GM18858 (cell line): Measurements from ENCODE around the gene FKBP11.
A peak's percentile ranks its signal among the peaks of the same experiment; 100 is the strongest.

Experiments used
- ATAC-seq: cut with Tn5 transposase; IDR thresholded peaks from one replicate; pipeline ENCODE4 v1.9.1; 2021; ENCODE audit not compliant: unreplicated experiment

Gene FKBP11

GRCh38 chr12:48925304-48926011, at the start of gene FKBP11:
FKBP11 (minus strand) TSS chr12:48925492; CDS start chr12:48925428, 64 bp downstream.
- no peak for ATAC-seq

- ATAC-seq = no peak
These were observed 48.8 kb upstream of the FKBP11 start for GRCh38 chr12:48973941-48974673.

DNA sequence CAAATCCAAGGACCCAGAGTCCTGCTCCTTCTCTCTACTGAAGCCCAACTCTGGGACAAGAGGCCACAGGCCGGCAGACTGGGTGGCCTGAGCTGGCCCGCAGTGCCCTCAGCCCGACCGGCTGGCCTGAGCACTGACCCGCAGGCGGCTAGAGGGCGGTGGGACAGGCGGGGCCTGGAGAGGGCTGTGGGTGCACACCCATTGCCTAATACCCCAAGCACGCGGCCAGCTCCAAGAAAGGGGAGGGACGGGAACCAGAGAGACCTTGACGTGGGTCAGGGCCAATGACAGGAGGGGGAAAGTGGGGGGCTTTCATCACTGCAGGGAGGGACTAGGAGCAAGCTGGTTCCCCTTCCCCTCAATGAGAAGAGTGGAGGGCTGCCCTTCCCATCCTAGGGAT, 48.2 kb upstream of the FKBP11 start:
- ATAC-seq = no peak

GRCh38 chr12:48972952-48973483, 47.7 kb upstream of the FKBP11 start:
- ATAC-seq = no peak

GRCh38 chr12:48972213-48972951, 47.1 kb upstream of the FKBP11 start:
- ATAC-seq = no peak

GRCh38 chr12:48970702-48971334, 45.5 kb upstream of the FKBP11 start:
- no peak for ATAC-seq

- no peak for ATAC-seq
These were observed 44.8 kb upstream of the FKBP11 start for GRCh38 chr12:48969833-48970701.

GRCh38 chr12:48969160-48969771, 44.0 kb upstream of the FKBP11 start:
- no peak for ATAC-seq

- no peak for ATAC-seq
These were observed 43.2 kb upstream of the FKBP11 start for GRCh38 chr12:48968467-48968866.

DNA sequence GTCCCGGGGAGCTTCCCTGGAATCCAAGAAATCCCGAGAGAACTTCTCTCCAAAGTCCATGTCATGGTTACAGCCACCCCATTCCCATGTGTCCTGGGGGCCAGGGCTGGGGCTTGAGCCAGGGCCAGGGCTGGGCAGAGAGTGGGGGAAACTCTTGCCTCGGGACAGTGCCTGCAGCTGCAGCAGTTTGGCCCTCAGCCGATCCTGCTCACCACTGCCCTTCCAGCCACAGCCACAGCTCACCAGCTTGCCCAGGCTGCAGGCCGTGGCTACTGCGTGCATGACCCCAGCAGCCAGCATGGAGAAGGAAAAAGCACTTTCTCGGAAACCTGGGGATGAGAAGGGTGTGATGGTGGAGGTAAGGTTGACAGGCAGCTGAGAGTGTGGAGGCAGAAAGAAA, 42.7 kb upstream of the FKBP11 start:
- no peak for ATAC-seq

- ATAC-seq = no peak
These were observed 41.0 kb upstream of the FKBP11 start for GRCh38 chr12:48966177-48966895.

DNA sequence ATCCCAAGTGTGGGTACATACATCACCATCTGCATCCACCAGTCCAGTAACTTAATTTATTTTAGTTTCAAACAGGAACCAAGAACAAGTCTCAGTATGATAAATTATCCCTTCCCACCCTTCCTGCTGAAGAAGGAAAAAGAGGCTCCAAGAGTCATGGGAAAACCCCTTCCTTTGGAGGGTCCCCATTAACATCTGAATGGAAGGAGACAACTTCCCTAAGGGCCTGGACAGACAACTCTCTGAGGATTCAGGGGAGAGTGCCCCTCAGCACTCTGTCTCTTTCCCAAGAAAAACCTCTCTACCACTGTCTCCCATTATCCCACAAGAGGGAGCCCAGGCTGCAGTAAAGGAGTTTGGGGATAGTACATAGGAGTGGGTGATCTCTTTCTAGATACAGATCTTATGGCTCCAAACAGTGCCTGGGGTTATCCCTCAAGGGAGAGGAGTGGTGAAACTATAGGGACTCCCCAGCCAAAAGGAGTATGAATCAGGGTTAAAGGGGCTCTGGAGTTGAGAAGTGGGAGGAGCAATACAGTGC, 40.1 kb upstream of the FKBP11 start:
- ATAC-seq = no peak

DNA sequence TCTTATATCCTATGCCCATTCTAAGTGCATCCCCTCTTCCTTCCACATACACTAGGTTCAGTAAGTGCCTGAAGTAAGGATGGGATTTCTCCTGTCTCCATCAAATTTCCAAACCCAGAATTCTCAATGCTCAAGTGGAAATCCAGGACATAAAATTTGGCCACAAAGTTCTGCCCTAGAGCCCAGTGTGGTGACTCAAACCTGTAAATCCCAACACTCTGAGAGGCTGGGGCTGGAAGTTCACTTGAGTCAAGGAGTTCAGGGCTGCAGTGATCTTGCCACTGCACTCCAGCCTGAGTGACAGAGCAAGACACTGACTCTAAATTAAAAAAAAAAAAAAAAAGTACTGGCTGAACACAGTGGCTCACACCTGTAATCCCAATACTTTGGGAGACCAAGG, 36.5 kb upstream of the FKBP11 start:
- ATAC-seq = no peak

GRCh38 chr12:48961331-48961730, 36.0 kb upstream of the FKBP11 start:
- no peak for ATAC-seq

- ATAC-seq = no peak
These were observed 35.5 kb upstream of the FKBP11 start for GRCh38 chr12:48960834-48961233.

- ATAC-seq = no peak
These were observed 32.7 kb upstream of the FKBP11 start for GRCh38 chr12:48958049-48958388.

GRCh38 chr12:48957141-48958048, 32.1 kb upstream of the FKBP11 start, which contains the start of gene ARF3:
ARF3 (minus strand) TSS chr12:48957487; CDS start chr12:48941095, 16,392 bp downstream.
- peak; percentile 68 for ATAC-seq
